ENCODE data around the gene SYT5. TPM values are rescaled to one million over a fixed set of nuclear protein-coding genes. Genes with fewer than 3 reads are reported as not detected.
"Not testable (repeated sequence)": the region's sequence is repeated elsewhere in the genome, so short reads cannot be mapped to it uniquely, and the experiment has no call there.

The SYT5 gene
- total RNA-seq, 2 donors from 2014 or later, result 0.64 to 1.9 TPM

DNA sequence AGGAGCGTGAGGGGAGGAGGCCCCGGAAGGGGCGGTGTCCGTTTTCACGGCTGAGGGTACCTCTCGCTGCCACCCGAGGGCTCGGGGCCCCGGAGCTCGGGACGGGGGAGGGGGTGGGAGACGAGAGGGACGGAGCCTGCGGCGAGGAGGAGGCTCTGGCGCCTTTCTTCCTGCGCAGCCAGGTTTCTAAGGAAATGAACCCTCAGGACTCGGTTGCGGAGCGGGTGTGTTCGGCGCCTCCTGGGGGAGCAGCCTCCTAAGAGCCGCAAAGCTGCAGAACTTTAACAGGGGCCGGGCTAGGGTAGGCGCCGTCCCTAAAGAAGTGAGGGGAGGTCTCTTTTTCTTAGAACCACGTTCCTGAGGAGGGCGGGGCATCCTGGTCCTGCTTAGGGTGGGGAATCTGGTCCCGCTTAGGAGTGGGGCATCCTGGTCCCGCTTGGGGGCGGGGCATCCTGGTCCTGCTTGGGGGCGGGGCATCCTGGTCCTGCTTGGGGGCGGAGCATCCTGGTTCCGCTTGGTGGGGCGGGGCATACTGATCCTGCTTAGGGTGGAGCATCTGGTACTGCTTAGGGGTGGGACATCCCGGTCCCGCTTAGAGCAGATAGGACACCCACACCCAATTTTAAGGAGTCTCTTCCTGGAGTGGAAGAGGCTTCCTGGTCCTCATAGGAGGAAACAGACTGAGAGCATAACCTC is 6.2 kb downstream of the SYT5 start:
- ATAC-seq (peak; percentile 73), DNase-seq (peak in 1 of 2 donors; percentile 71)
- intact Hi-C loops (cut with DNase I, micrococcal nuclease), result no loop called here

DNA sequence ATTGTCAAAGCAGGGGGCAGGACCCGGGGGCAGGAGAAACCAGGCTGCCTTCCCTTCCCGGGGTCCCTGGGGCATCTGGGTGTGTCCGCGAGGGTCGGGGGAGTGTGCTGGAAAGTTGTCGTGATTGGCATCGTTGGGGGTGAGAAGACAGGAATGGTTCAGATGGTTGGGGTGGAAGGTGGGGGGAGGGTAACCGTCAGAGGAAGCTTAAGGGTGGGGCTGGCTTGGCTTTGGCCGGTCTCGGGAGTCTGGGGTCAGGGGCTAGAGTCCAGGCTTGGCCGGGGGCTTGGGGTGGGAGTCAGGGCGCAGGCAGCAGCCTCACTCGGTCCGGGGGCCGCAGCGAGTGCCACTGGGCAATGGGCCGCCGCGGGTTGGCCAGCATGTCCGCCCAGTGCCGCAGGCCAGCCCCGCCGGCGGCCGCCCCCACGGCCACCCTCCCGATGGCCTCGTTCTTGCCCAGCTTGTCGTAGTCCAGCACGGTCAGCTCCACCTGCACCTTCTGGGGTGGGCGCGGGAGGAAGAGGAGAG is 6.8 kb downstream of the SYT5 start:
- peak; percentile 3 for ATAC-seq
- intact Hi-C loops (cut with DNase I, micrococcal nuclease), result no loop called here
- no peak for DNase-seq

DNA sequence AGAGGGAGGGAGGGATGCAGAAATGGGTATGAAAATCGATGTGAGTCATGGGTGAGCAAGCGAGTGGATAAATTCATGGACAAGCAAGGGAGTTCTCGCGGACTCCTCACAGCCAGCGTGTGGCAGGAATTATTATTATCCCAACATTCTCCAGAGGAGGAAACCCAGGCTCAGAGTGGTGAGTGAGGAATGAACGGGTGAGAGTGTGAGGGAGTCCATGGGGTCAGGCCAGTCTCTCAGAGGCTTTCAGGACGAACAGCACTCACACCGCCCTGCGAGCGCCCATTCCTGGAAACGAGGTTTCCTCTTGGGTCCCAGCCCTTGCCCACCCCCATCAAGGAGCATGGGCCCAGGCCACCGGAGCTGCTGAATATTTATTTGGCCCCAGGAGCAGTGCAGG is 7.3 kb downstream of the SYT5 start:
- DNase-seq, result no peak
- intact Hi-C loops (cut with DNase I, micrococcal nuclease), result no loop called here
- ATAC-seq, result no peak

DNA sequence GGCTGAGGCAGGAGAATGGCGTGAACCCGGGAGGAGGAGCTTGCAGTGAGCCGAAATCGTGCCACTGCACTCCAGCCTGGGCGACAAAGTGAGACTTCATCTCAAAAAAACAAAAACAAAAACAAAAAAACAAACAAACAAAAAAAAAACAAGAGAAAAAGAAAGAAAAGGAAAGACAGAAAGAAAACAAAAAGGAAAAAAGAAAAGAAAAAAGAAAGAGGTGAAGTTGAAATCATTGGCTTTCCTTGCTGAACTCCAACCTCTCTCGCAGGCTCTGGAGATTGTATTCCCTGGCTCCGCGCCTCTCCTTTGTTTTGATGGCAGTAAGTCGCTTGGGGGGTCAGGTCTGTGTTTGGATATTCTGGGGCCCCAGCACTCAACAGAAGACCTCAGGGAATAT is 7.8 kb downstream of the SYT5 start:
- intact Hi-C loops (cut with DNase I, micrococcal nuclease); ATAC-seq; DNase-seq: not testable (repeated sequence)

DNA sequence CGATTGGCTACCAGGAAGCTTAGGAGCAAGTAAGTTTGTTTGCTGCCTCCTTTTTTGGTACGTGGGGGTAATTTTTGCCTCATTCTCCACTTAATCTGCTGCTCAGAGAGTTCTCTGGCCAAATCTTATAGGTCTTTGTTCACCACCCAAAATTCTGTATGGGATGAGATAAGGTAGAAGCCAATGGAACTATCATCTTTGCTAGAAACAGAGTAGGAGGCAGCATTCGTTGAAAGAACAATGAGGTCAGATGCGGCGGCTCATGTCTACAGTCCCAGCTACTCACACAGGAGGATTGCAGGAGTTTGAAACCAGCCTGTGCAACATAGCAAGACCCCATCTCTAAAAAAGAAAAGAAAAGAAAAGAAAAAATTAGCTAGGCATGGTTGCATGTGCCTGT is 8.6 kb downstream of the SYT5 start:
- ATAC-seq (no peak), DNase-seq (no peak)
- intact Hi-C loops (cut with DNase I, micrococcal nuclease), result no loop called here

DNA sequence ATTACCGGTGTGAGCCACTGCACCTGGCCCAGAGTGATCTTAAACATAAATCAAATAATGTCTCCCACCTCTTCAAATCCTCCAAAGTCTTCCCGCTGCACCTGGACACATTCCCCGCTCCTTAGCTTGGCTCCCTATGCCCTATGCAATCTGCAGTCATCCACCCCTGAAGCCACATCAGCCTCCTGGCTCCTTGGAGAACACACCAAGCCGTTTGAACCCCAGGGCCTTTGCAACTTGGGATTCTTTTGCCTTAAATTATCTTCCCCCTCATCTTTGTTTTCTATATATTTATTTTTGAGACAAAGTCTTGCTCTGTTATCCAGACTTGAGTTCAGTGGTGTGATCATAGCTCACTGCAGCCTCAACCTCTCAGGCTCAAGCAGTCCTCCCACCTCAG is 11.0 kb downstream of the SYT5 start:
- ATAC-seq (no peak), DNase-seq (no peak)
- intact Hi-C loops (cut with DNase I, micrococcal nuclease), result no loop called here

DNA sequence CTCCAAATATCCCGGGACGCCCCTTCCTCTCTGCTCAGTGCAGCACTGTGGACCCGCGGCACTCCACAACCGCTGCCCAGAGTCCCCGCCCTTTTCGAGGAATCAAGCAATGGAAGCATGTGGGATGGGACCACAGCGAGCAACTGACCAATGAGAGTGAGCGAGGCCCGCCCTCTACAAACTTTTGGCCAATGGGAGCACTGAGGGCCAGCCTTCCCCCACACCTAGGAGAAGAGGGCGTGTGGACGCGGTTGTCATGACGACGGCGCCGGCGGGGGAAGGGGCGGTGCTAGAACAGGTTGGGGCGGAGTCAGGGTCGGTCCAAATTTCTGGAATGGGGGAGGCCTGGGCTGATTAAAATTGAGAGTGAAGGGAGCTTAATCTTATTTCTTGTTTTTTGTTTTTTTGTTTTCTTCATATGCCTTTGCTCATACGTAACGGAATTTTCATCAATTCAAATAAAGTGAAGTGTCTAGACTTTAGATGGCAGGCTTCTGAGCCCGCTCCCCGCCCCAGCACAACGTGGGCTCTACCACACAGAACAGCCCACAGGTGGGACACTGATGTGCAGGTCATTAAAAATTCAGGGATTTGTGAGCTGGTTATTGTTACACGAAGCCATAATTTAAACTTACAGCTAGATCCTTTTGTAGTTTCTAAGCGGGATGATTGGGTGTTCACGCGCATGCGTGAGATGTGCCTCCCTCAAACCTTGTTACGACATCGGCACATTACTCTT is 13.4 kb downstream of the SYT5 start, which contains the start of gene DNAAF3:
TSS of gene DNAAF3 (minus strand) at position 84 of the 739 bp plus-strand sequence. CDS start 200 bp downstream, outside the sequence.
- DNase-seq, result peak; percentile 93 to 94
- peak; percentile 97 for ATAC-seq
- intact Hi-C loops (cut with DNase I, micrococcal nuclease), result no loop called here

DNA sequence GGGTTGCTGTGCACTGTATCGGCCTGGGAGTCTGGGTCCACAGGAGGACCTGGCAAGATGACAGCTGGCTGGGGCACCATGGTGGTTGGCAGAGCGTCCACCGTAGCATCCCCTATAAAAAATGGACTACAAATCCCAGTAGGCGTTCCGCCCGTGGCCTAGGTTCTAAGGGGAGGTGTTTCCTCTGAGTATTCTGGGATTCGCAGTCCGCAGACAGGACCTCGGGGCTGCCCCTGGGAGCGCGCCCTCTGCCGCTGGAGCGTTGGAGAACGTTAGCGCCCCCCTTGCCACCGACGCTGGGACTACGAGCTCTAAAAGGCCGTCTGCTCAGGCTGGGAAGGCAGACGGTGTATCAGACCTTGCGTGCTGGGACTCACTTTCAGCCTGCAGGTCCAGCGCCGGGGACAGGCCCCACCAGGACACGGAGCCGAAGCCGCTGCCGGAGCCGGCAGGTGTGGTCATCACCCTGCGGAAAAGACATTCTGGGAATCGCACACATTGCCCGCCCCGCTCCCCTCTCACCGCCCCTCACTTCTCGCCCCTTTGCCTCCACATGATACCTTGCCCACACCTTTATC is 14.0 kb downstream of the SYT5 start:
- intact Hi-C loops (cut with DNase I, micrococcal nuclease), result no loop called here
- DNase-seq, result peak; percentile 52 to 79
- ATAC-seq, result peak; percentile 79

DNA sequence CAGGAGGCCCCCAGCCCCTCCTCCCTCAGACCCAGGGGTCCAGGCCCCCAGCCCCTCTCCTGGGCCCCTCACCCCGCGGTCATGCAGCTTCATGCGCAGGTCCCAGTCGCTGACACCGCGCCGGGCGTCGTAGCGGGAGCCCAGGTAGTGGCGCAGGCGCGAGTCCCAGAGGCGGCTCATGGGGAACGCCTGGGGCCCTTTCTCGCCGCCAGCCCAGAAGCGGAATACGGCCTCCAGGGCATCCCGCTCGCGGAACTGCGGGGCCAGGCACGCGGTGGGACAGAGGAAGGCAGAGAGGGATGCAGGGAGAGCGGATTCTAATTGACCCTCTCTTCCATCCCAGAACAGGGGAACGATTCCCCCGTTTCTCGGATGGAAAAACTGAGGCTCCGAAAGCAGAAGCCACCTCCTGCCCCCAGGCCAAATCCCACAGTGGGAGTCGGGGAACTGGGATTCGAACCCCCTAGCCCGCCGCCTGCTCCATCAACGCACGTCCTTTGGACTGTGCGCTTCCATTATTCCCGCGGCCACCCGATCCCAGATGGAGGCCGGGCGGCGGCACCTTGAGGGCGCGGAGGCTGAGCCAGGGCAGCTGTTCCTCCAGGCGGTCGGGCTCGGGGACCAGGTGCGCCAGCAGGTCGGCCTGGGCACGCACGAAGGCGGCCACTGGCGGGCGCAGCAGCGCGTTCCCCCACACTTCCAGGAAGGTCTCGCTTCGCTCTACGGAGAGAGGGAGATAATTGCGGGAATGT is 18.3 kb downstream of the SYT5 start:
- intact Hi-C loops (cut with DNase I, micrococcal nuclease), result no loop called here

DNA sequence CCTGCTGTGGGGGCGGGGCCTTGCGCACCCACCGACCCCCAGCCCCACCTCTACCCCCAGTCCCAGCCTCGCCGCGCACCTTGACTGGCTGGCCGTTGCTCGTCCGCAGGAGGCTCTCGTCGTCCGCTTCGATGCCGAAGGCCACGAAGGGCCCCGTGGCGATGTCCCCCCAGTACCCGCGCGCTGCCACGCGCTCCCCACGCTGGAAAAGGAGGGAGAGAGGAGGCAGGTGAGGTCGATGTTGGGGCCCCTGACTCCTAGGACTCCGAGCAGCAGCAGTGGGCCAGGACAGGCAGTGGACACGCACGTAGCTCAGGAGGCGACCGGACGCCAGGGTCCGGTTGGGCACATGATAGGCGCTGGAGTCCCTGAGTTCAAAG is 19.1 kb downstream of the SYT5 start:
- DNase-seq (no peak), ATAC-seq (no peak)
- intact Hi-C loops (cut with DNase I, micrococcal nuclease), result no loop called here

More for the DNA sequence above, 18.3 kb downstream of the SYT5 start:
- ATAC-seq (no peak), DNase-seq (no peak)

DNA sequence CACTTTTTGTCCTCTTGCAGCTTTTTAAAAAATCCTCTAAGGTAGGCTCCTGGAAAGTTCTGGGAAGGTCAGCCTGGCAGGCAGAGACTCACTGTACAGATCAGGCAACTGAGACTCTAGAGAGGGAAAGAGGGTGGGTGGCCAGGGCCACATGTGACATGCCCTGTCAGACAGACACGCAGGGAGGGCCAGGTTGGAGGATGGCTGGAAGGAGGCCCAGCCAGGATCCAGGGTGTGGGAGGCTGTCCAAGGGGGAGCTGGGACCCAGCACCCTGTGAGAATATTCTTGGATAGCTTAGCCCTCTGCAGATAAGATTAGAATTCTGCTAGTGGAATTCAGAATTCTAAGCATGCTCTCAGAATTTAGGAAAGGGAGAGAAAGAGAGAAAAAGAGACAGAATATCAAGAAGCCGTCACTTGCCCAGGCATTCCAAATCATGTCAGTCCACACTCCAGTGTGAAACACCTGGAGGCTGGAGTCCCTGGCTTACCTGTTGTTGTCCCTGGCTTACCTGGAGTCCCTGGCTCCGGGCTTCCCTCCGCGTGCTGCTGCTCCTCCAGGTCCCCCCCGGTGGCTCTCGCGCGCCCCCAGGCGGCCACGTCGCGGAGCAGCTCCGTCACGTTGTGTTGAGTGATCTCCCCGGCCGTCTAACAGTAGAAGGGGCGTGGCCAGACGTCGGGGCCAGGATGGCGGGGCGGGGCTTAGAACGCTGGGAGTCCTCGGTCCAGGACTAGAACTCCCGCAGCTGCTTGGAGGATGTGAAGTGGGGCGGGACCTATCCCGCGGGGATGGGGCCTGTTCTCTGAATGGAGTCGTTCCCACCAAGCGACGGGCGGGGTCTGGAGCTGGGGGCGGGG is 19.7 kb downstream of the SYT5 start:
- ATAC-seq (peak; percentile 91), DNase-seq (peak; percentile 83 to 91)
- intact Hi-C loops (cut with DNase I, micrococcal nuclease), result no loop called here

DNA sequence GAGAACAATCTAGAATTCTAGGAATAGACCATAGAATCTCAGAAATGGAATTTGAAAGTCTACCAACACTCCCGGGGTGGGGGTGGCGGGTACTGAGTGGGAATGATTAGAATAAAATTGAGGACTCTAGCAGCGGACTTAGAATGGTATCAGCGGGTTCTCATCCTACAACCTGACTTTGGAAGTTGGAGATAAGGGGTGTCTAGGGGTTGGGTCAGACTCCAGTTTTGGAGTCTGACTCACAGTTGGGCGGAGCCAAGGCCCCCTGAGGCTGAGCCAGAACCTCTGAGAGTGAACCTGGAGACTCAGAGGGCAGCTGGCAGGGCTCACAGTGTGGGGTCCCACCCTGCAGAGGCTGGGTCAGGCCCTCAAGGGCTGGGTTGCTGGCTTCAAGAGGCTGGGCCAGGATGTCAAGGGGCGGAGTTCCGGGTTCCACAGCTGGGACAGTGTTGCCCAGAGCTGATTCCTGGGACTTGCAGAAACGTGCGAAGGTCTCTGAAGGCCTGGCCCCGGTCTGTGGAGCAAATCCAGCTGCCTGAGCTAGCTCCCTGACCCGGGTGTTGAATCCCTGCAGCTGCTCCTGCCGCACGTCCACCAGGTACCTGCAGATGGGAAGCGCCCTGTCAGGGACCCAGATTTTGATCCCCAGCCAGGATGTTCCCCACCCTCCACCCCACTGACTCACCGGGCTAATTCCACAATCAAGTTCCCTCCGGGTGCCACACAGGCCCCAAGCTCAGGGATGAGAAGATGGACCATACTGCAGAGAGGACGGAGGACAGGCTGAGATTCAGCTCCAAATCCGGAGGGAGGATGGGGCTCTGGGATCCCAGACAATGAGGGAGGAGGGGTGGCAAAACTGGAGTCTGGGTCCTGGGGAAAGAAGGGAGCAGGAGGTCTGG is 21.0 kb downstream of the SYT5 start:
- intact Hi-C loops (cut with DNase I, micrococcal nuclease), result no loop called here
- ATAC-seq (no peak), DNase-seq (no peak)

DNA sequence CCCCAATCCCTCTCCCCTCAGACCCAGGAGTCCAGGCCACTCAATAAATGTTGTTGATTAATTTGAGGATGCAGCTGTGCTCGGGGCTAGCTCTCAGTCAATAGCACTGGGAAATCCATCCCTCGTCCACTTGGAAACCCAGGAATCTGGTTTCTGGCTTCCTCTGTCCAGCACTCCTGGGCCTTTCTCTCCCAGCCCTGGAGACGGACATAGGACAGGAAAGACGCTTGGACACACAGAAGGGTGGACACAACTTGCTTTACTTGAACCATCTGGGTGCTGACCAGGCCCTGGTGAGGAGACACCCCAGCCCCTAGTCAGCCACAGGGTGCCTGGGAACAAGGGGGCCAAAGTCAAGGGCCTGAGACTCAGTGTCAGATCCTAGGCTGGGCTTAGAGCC is 21.7 kb downstream of the SYT5 start:
- intact Hi-C loops (cut with DNase I, micrococcal nuclease), result no loop called here
- no peak for DNase-seq

DNA sequence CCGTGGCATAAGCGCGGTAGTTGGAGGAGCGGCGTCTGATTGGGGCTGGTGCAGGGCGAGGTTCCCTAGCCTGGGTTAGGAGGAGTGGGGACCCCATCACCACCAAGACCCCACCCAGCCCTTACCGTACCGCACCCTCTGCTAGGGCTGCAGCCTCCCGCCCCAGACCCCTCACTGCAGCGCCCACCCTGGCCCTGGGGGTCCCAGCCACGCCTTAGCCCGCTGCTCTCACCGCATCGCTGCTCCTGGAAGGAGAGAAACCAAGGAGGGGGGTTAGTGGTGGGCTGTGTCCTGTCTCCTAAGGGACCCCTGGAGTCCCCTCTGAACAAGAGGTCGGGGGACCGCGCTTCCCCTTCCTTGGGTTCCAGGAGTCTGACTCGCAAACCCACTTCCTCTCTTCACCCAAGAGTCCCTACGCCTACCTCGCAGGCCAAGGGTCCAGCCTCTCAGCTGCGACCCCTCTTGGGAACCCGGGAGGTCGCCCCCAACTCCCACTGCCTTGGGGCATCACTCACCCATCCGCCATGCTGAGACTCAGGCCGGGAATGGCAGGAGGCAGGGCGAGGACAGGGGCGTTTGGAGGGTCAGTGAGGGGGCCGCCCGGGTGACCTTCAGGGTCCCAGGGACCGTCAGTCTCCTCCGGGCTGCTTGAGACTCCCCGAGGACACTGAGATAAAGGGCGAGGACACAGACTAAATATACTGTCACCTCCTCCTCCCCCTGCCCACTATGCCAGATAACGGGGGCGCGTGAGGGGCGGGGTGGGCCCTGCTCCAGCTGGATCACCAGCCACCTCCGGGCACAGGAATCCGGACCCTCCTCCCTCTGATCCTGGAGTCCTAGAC is 22.8 kb downstream of the SYT5 start, which contains the start of gene TNNI3:
TSS of gene TNNI3 (minus strand) at position 669 of the 845 bp plus-strand sequence. CDS start at position 526, 143 bp downstream.
- no peak for ATAC-seq
- intact Hi-C loops (cut with DNase I, micrococcal nuclease), result no loop called here
- no peak for DNase-seq

More for the DNA sequence above, 21.7 kb downstream of the SYT5 start:
- no peak for ATAC-seq

DNA sequence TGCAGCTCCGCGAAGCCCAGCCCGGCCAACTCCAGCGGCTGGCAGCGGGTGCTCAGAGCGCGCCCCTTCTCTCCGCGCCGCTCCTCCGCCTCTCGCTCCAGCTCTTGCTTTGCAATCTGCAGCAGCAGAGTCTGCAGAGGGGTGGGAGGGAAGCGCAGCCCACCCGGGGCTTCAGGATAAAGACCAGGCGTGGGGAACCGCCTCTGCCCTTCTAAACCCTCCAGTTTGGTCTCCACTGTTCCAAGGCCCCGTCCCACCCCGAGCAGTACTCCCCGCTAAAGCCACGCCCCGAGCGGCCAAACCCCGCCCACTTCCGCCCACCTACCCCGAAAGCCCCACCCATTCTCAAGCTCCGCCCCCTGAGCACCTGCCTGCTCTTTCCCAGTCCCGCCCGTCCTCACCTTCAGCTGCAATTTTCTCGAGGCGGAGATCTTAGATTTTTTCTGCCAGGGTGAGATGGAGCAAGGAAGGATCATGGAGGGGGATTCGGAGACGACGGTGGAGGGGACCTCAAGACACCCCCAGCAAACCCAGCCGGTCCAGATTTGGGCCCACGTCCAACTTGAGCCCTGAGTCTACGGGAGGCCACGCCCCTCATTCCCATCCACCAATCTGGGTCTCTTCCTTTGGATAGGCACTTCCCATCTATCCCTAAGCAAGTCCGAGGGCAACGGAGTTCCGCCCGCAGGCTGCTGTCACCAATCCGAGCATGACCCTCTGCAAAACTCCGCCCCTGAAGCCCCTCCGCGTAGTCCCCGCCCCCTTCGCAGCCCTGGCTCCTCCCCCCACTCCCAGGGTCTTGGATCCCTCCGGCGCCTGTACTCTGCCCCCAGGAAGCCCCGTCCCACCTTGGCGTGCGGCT is 23.7 kb downstream of the SYT5 start:
- peak; percentile 72 for ATAC-seq

More for the DNA sequence above, 23.7 kb downstream of the SYT5 start:
- DNase-seq, result peak; percentile 70 to 84
- intact Hi-C loops (cut with DNase I, micrococcal nuclease), result no loop called here
